GM12878 (cell line): ENCODE measurements around the gene ZDHHC22. TPM values are rescaled to one million over a fixed set of nuclear protein-coding genes. Genes with fewer than 3 reads are reported as not detected.

Experiments used
- ATAC-seq: fragments of 200-7000 bp; cut with Tn5 transposase; 3 replicates; pipeline ENCODE4 v1.9.1; 2020; ENCODE audit warnings: mild to moderate bottlenecking, moderate library complexity
- Bru-seq: library from RNA; stranded (reverse); fragments of 400-500 nt; gene quantifications from one replicate; lab custom pipeline; 2021; lab: Mats Ljungman, UMichigan
- BruChase-seq, 2 experiments: library from RNA; stranded (reverse); fragments of 400-500 nt; gene quantifications; one replicate each; lab custom pipeline; 2021; lab: Mats Ljungman, UMichigan
- BruUV-seq: library from RNA; stranded (reverse); fragments of 400-500 nt; replicated peaks from 2 replicates; lab custom pipeline; 2021; lab: Mats Ljungman, UMichigan
- CTCF ChIA-PET: fragments of 300-600 bp; sonication (Branson Sonifier 250); formaldehyde crosslinking; extraction: SDS; loops from one replicate; lab custom pipeline; 2021; ENCODE audit warnings: inconsistent platforms; lab: Yijun Ruan, JAX
- POLR2A ChIA-PET: fragments of 350-600 bp; formaldehyde crosslinking; extraction: SDS; loops from one replicate; lab custom pipeline; 2021; ENCODE audit warnings: inconsistent platforms; lab: Charles Lee
- RAD21 ChIA-PET: fragments of 300-600 bp; sonication (Branson Sonifier 250); formaldehyde crosslinking; loops from one replicate; lab custom pipeline; 2023; ENCODE audit warnings: antibody characterized with exemption; ENCODE audit not compliant: unreplicated experiment; lab: Charles Lee
- SMC1A ChIA-PET: fragments of 300-600 bp; sonication (Branson Sonifier 250); formaldehyde crosslinking; loops from one replicate; lab custom pipeline; 2023; ENCODE audit not compliant: unreplicated experiment, uncharacterized antibody; lab: Charles Lee
- DNase-seq: peaks from one replicate; pipeline ENCODE4 v3.0.0-alpha.2; 2011; ENCODE audit warnings: low read depth, low spot score
- FAIRE-seq: peaks from 3 replicates; lab custom pipeline; 2011; peaks lifted over from hg19 to GRCh38; lab: Jason Lieb, UNC
- H2AFZ ChIP-seq: 2 replicates; pipeline ENCODE4 v1.6.0; 2011; ENCODE audit warnings: low read depth, low read length, control low read depth; ENCODE audit not compliant: control insufficient read depth
- H3K27ac ChIP-seq: 2 replicates; pipeline ENCODE4 v1.5.1; 2011; ENCODE audit warnings: control low read depth; ENCODE audit not compliant: control insufficient read depth, insufficient read depth
- H3K27me3 ChIP-seq, 2 experiments: replicated peaks in 1 of 2; 2 replicates each; pipeline versions ENCODE4 v1.6.0 to v1.6.1; 2011; ENCODE audit warnings: low read length in 1 of 2; ENCODE audit not compliant: control insufficient read depth in 2 of 2, insufficient read depth in 2 of 2
- H3K36me3 ChIP-seq, 2 experiments: 2 replicates each; pipeline ENCODE4 v1.5.1; 2011; ENCODE audit warnings: low read length in 1 of 2; ENCODE audit not compliant: control insufficient read depth in 2 of 2, insufficient read depth in 2 of 2
- H3K4me1 ChIP-seq: 2 replicates; pipeline ENCODE4 v1.6.1; 2011; ENCODE audit warnings: mild to moderate bottlenecking, low read length, moderate library complexity, mixed read lengths; ENCODE audit not compliant: control insufficient read depth, insufficient read depth
- H3K4me2 ChIP-seq: 2 replicates; pipeline ENCODE4 v1.6.0; 2011; ENCODE audit warnings: control low read depth; ENCODE audit not compliant: control insufficient read depth, insufficient read depth
- H3K4me3 ChIP-seq: fragments of 200-600 bp; sonication (generic); 2 replicates; pipeline ENCODE4 v1.5.1; 2016
- H3K79me2 ChIP-seq: 2 replicates; pipeline ENCODE4 v1.6.0; 2011; ENCODE audit warnings: low read length; ENCODE audit not compliant: control insufficient read depth, insufficient read depth
- H3K9ac ChIP-seq: 2 replicates; pipeline ENCODE4 v1.8.0; 2011; ENCODE audit warnings: low read length, control low read depth, mixed read lengths; ENCODE audit not compliant: control insufficient read depth, insufficient read depth
- H3K9me3 ChIP-seq: replicated peaks from 3 replicates; pipeline ENCODE4 v1.5.1; 2011; ENCODE audit warnings: mild to moderate bottlenecking, low read length; ENCODE audit not compliant: control insufficient read depth, insufficient read depth
- H4K20me1 ChIP-seq: 2 replicates; pipeline ENCODE4 v1.6.0; 2011; ENCODE audit not compliant: control insufficient read depth, insufficient read depth
- BHLHE40 ChIP-seq, 2 experiments: fragments of 450-650 bp in 1 of 2; IDR thresholded peaks; 2 replicates each; pipeline ENCODE4 v1.6.1; 2011 to 2017; ENCODE audit warnings: low read depth in 2 of 2, borderline replicate concordance in 1 of 2, improper control_type of control experiment in 1 of 2, low read length in 1 of 2, mild to moderate bottlenecking in 1 of 2
- FOXM1 ChIP-seq: IDR thresholded peaks from 2 replicates; pipeline ENCODE4 v1.6.1; 2012; ENCODE audit warnings: low read depth, mild to moderate bottlenecking, inconsistent platforms, low read length, moderate library complexity
- HDAC6 ChIP-seq: fragments of 200-600 bp; sonication (generic); IDR thresholded peaks from one replicate; pipeline ENCODE4 v1.8.0; 2017; ENCODE audit warnings: antibody characterized with exemption; ENCODE audit not compliant: unreplicated experiment
- RUNX3 ChIP-seq: IDR thresholded peaks from 2 replicates; pipeline ENCODE4 v1.6.1; 2012; ENCODE audit warnings: low read length, inconsistent platforms
- TBL1XR1 ChIP-seq: IDR thresholded peaks from 2 replicates; pipeline ENCODE4 v1.6.1; 2012; ENCODE audit warnings: low read depth, low read length, improper control_type of control experiment
- ZNF384 ChIP-seq: IDR thresholded peaks from 2 replicates; pipeline ENCODE4 v1.6.1; 2012; ENCODE audit warnings: low read depth, mild to moderate bottlenecking, low read length, improper control_type of control experiment, borderline replicate concordance
- WGBS: methylation state at CpG from one replicate; pipeline ENCODE4 v1.1.6; 2016; ENCODE audit warnings: low lambda C conversion rate; ENCODE audit not compliant: insufficient replicate concordance, insufficient coverage; ENCODE audit errors: missing lambda C conversion rate; 5-methylcytosine and 5-hydroxymethylcytosine counted together
- in situ Hi-C: fragments of 300-500 bp; cut with MboI; formaldehyde crosslinking; loops from 9 replicates; pipeline ENCODE4 v1.14.3; 2018; ENCODE audit warnings: mixed read lengths
- intact Hi-C: fragments of 100-400 bp; cut with micrococcal nuclease; formaldehyde crosslinking; loops from one replicate; pipeline ENCODE4 v1.14.2; 2022; ENCODE audit not compliant: unreplicated experiment
- long read RNA-seq, 2 experiments: library from polyadenylated mRNA; unstranded; transcript quantifications; one replicate each; pipeline ENCODE4 v2.0.0, GENCODE V29; 2019 to 2020
- polyA minus RNA-seq, 3 experiments: library from RNA; depleted of rRNA, polyadenylated mRNA; stranded (reverse); fragments of >200 nt; gene quantifications; 2 replicates each; pipeline ENCODE4 v1.2.3, GENCODE V29; 2011
- polyA plus RNA-seq, 11 experiments: library from polyadenylated mRNA; depleted of rRNA in 4 of 11; unstranded in 6 of 11; stranded (reverse) in 5 of 11; fragments of >200 nt; fragmentation: Nextera tagmentation in 4 of 11; fragmentation: Illumina TruSeq in 1 of 11; extraction: Ambion mirVana in 4 of 11; extraction: Trizol in 1 of 11; gene quantifications; 1 replicate in 1 of 11; 2 replicates in 10 of 11; pipeline versions ENCODE4 v1.2.1 to v1.2.3, GENCODE V29; 2011 to 2016; ENCODE audit warnings: inconsistent platforms in 2 of 11, missing spikeins in 2 of 11, low read depth in 1 of 11
- total RNA-seq, 4 experiments: library from RNA; depleted of rRNA in 3 of 4; stranded (reverse); fragments of >200 nt in 3 of 4; fragmentation: Illumina TruSeq in 1 of 4; extraction: Trizol in 1 of 4; gene quantifications; 2 replicates each; pipeline versions ENCODE4 v1.2.1 to v1.2.3, GENCODE V29; 2013 to 2021
- TF ChIP-seq, protein P1 (sequence below), 3 experiments: IDR thresholded peaks in 2 of 3; conservative IDR thresholded peaks in 1 of 3; 2 replicates each; pipeline ENCODE4 v1.5.1; 2011; ENCODE audit warnings: low read depth in 3 of 3, low read length in 3 of 3, mild to moderate bottlenecking in 3 of 3, control low read depth in 2 of 3, moderate library complexity in 2 of 3, inconsistent platforms in 1 of 3, mixed read lengths in 1 of 3; ENCODE audit not compliant: control insufficient read depth in 2 of 3, insufficient read depth in 1 of 3; ENCODE audit errors: extremely low read depth in 1 of 3
- TF ChIP-seq, protein P2 (sequence below): fragments of 150-350 bp; IDR thresholded peaks from 2 replicates; pipeline ENCODE4 v1.6.1; 2016; ENCODE audit warnings: low read depth, low read length

Gene ZDHHC22
- total RNA-seq (2013; cell fraction: nucleolus; rRNA removed) = not detected in 2 replicates
- total RNA-seq (2014; rRNA removed) (not detected in 2 replicates), total RNA-seq (2014; rRNA removed; fragmentation: Illumina TruSeq; extraction: Trizol) (not detected in 2 replicates), total RNA-seq (2021) (not detected in 2 replicates), polyA plus RNA-seq (2011; rRNA removed) (not detected in 2 replicates), polyA plus RNA-seq (2014; fragmentation: Illumina TruSeq; extraction: Trizol) (not detected in 2 replicates), polyA plus RNA-seq (2014; fragmentation: Nextera tagmentation; extraction: Ambion mirVana) (not detected), polyA plus RNA-seq (2014; rRNA removed) (not detected in 2 replicates), polyA plus RNA-seq (2016; fragmentation: Nextera tagmentation; extraction: Ambion mirVana) (under 1 TPM in 1 of 2 experiments, not detected in 1; 0.06 TPM), polyA minus RNA-seq (2011; rRNA and poly(A)+ RNA removed) (0.10 TPM in 1 of 2 replicates, not detected in the other), Bru-seq, nascent RNA (not detected), BruChase-seq, experiment 1, labeled RNA remaining after a 6-hour chase (not detected), BruChase-seq, experiment 2, labeled RNA remaining after a 2-hour chase (not detected)
- not detected for polyA plus RNA-seq (2011; ENCODE audit: low read depth)
- 0.02 and 0.03 TPM in 2 replicates for polyA plus RNA-seq (2011; cell fraction: cytosol; rRNA removed)
- 0.03 and 0.04 TPM in 2 replicates for polyA plus RNA-seq (2011; cell fraction: nucleus; rRNA removed)
- not detected in 2 replicates for polyA plus RNA-seq (2012)
- polyA minus RNA-seq (2011; cell fraction: cytosol; rRNA and poly(A)+ RNA removed) = not detected in 2 replicates
- not detected in 2 replicates for polyA minus RNA-seq (2011; cell fraction: nucleus; rRNA and poly(A)+ RNA removed)
- long read RNA-seq, experiment 1 = 0 reads
- long read RNA-seq, experiment 2 = 0 reads

DNA sequence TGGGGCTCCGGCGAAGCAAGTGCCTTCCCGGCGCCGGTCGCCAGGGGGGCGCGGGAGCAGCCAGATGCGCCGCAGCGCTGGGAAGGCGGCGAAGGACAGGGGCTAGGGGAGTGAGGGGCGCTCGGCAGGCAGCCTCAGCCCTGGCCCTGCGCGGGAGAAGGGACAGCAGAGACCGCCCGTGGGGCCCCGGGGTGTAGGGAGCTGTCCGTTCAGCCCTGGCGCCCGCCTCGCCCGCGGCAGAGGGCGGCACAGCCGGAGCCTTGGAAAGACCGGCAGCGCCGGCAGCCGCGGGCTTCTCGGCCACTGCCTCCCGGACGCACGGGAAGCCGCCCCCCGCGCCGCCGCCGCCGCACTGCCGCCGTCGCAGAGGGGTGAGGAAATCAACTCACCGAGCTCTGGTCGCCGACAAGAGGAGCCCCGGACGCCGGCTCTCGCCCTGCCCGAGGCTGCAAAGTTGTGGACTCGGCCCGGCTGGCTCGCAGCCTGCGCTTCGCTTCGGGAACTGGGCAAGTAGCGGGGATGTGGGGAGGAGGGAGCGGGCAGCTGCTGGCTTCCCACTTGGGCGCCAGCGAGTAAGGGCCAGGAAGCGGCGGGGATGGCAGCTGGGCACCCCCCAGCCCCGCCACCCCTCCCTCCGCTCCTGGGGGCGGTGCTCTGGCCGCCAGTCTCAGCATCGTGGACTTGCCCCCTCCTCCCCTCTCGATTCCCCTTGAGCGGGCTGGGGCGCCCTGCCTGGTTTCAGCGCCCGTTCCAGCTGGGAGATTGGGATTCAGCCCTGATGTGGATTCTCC lies at the start of gene ZDHHC22:
Gene ZDHHC22 (minus strand): TSS at position 578 of the 791 bp plus-strand sequence. CDS start 2,053 bp downstream, outside the sequence.
- ChIA-PET POLR2A (no interaction called here), CTCF (interaction anchor here (1.3 to 4.9 kb wide), 4 partner anchors 10 to 175 kb away, joined by 3 to 37 read pairs (median 6); partner anchors contain the start of gene TMEM63C)
- in situ Hi-C loops = no loop called here
- Histone ChIP-seq H3K36me3 (no peaks in the 10 kb centered on the region), H3K27ac (no peak within 1 kb of the TSS), H2AFZ (no peak within 1 kb of the TSS), H3K9me3 (no peaks in the 10 kb centered on the region), H3K4me1 (no peaks in the 10 kb centered on the region), H3K9ac (no peak within 1 kb of the TSS), H4K20me1 (no peaks in the 10 kb centered on the region)
- BruUV-seq = no TSS peak
- WGBS = 7% methylated on average over 59 of the region's 77 CpGs
- TF ChIP-seq TBL1XR1 (no peak), BHLHE40 (IDR thresholded peaks at IDR 0.05; ENCODE audit: borderline replicate concordance in 1 of 2, low read depth in 2 of 2, low read length in 1 of 2) (no peak), HDAC6 (peak; percentile 50), RUNX3 (no peak), ZNF384 (no peak), FOXM1 (no peak)
- TF ChIP-seq, protein P1, sequence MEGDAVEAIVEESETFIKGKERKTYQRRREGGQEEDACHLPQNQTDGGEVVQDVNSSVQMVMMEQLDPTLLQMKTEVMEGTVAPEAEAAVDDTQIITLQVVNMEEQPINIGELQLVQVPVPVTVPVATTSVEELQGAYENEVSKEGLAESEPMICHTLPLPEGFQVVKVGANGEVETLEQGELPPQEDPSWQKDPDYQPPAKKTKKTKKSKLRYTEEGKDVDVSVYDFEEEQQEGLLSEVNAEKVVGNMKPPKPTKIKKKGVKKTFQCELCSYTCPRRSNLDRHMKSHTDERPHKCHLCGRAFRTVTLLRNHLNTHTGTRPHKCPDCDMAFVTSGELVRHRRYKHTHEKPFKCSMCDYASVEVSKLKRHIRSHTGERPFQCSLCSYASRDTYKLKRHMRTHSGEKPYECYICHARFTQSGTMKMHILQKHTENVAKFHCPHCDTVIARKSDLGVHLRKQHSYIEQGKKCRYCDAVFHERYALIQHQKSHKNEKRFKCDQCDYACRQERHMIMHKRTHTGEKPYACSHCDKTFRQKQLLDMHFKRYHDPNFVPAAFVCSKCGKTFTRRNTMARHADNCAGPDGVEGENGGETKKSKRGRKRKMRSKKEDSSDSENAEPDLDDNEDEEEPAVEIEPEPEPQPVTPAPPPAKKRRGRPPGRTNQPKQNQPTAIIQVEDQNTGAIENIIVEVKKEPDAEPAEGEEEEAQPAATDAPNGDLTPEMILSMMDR (IDR thresholded peaks at IDR 0.05 in 2 of 3, conservative IDR thresholded peaks at IDR 0.05 in 1 of 3; ENCODE audit: control insufficient read depth in 2 of 3, extremely low read depth in 1 of 3, insufficient read depth in 1 of 3, low read depth in 3 of 3, low read length in 3 of 3) = peak in 1 of 3 experiments; percentile 36; a peak in 1 of 6 replicates
- TF ChIP-seq, protein P2, sequence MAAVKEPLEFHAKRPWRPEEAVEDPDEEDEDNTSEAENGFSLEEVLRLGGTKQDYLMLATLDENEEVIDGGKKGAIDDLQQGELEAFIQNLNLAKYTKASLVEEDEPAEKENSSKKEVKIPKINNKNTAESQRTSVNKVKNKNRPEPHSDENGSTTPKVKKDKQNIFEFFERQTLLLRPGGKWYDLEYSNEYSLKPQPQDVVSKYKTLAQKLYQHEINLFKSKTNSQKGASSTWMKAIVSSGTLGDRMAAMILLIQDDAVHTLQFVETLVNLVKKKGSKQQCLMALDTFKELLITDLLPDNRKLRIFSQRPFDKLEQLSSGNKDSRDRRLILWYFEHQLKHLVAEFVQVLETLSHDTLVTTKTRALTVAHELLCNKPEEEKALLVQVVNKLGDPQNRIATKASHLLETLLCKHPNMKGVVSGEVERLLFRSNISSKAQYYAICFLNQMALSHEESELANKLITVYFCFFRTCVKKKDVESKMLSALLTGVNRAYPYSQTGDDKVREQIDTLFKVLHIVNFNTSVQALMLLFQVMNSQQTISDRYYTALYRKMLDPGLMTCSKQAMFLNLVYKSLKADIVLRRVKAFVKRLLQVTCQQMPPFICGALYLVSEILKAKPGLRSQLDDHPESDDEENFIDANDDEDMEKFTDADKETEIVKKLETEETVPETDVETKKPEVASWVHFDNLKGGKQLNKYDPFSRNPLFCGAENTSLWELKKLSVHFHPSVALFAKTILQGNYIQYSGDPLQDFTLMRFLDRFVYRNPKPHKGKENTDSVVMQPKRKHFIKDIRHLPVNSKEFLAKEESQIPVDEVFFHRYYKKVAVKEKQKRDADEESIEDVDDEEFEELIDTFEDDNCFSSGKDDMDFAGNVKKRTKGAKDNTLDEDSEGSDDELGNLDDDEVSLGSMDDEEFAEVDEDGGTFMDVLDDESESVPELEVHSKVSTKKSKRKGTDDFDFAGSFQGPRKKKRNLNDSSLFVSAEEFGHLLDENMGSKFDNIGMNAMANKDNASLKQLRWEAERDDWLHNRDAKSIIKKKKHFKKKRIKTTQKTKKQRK = no peak
- TF ChIP-seq, all 136 proteins: peak for 2
- no peak for DNase-seq
- Histone ChIP-seq H3K4me3 (no peak within 1 kb of the TSS), H3K4me2 (peak within 1 kb of the TSS; percentile 38; the same call in 1 of the 2 replicates), H3K79me2 (no peaks in the 10 kb centered on the region), H3K27me3 (peaks cover 19 to 20% of the 10 kb centered on the region in 2 experiments)
- ChIA-PET SMC1A (no interaction called here), RAD21 (interaction anchor here (2.0 kb wide), 1 partner anchor 175 kb away, joined by 5 read pairs; no protein-coding TSS in a partner anchor)
- intact Hi-C loops = no loop called here
- peak; percentile 78 for ATAC-seq
- no peak for FAIRE-seq
